ENCODE measurements around the gene SGK1. TPM values are rescaled to one million over a fixed set of nuclear protein-coding genes. Genes with fewer than 3 reads are reported as not detected.
"Not testable (repeated sequence)": the region's sequence is repeated elsewhere in the genome, so short reads cannot be mapped to it uniquely, and the experiment has no call there.

SGK1 gene
- total RNA-seq, 1 experiment from 2014 or later, result 95.2 TPM

GRCh38 chr6:134180540-134180939, 137.4 kb downstream of the SGK1 start:
- H3K9ac ChIP-seq (ENCODE audit: low read length); H3K27me3 ChIP-seq (ENCODE audit: low read length); H3K27ac ChIP-seq (ENCODE audit: low read length); CTCF ChIA-PET; H3K4me2 ChIP-seq (ENCODE audit: low read length); H3K79me2 ChIP-seq (ENCODE audit: low read length); H4K20me1 ChIP-seq (ENCODE audit: low read length); BruUV-seq (replicated peaks); intact Hi-C loops (cut with micrococcal nuclease); H3K4me3 ChIP-seq (ENCODE audit: low read length); DNase-seq; H3K36me3 ChIP-seq (ENCODE audit: low read depth, low read length); H3K9me2 ChIP-seq (replicated peaks; ENCODE audit: low read length); ATAC-seq; POLR2A ChIA-PET (ENCODE audit: unreplicated experiment); H2AFZ ChIP-seq (ENCODE audit: low read length); H3K9me3 ChIP-seq (ENCODE audit: low read length); H3K4me1 ChIP-seq (ENCODE audit: insufficient read depth, low read length); H3F3A ChIP-seq (ENCODE audit: low read length, unreplicated experiment): not testable (repeated sequence)

DNA sequence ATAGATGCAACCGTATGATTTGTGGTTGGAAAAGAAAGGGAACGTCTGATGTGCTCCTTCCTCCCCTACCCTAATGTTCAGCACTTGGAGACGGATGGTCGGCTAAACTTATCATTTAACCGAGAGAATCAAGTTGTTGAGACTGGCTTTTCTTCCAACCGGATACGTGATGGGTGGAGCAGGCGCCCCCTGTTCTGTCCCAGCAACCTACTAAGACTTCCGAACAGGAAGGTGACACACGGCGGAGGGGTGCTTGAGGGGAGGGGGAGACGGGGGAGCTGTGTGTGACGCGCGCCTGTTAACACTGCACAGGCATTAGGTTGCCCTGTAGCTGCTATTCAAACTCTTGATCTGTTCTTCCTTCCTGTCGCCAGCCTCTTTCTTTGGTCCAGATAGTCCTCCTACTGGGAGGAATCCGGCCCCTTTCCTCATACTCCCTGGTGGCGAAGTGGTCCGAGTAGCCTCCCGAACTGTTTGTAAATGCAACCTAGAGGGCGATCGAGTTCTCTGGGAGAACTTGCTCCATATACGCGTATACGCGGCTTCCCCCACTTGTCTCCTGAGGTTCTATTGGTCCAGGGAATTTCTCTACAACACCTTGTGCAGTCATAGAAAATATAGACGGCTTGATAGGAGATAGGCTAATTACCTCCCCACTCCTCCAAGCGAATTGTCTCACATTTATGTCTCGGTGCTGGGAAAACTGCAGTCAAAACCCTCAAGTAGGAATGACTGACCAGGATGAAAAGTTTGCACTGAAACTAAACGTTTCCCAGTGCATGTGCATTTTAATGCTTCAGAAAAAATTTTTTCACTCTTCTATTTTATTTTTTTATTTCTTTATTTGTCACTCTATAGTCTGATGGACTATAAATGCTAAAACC, 139.5 kb downstream of the SGK1 start:
- H4K20me1 ChIP-seq (ENCODE audit: low read length), result peaks cover 5% of the 10 kb centered on the region
- BruUV-seq (replicated peaks), result no TSS peak
- no peaks in the 10 kb centered on the region for H3K9me3 ChIP-seq (ENCODE audit: low read length)
- H3K4me3 ChIP-seq (ENCODE audit: low read length), result no peak overlapping the region
- peaks cover 7% of the 10 kb centered on the region; the same call in 1 of the 2 replicates for H3K4me1 ChIP-seq (ENCODE audit: insufficient read depth, low read length)
- peaks cover 5% of the 10 kb centered on the region for H3K36me3 ChIP-seq (ENCODE audit: low read depth, low read length)
- ChIA-PET CTCF (no interaction called here), POLR2A (ENCODE audit: unreplicated experiment) (no interaction called here)
- H3K27me3 ChIP-seq (ENCODE audit: low read length), result no peaks in the 10 kb centered on the region
- intact Hi-C loops (cut with micrococcal nuclease), result loop anchor here (10.0 kb wide), 1 partner anchor 116 kb away; no protein-coding TSS in a partner anchor
- H3K9me2 ChIP-seq (replicated peaks; ENCODE audit: low read length), result no peaks in the 10 kb centered on the region
- H3K27ac ChIP-seq (ENCODE audit: low read length), result no peak overlapping the region
- no peak overlapping the region for H3K9ac ChIP-seq (ENCODE audit: low read length)
- H3K4me2 ChIP-seq (ENCODE audit: low read length), result no peak overlapping the region
- ATAC-seq (no peak), DNase-seq (no peak)
- H3K79me2 ChIP-seq (ENCODE audit: low read length), result peaks cover 12% of the 10 kb centered on the region
- H3F3A ChIP-seq (ENCODE audit: low read length, unreplicated experiment), result no peaks in the 10 kb centered on the region
- TF ChIP-seq CTCF (conservative IDR thresholded peaks at IDR 0.05; ENCODE audit: low read depth, low read length) (no peak), EZH2phosphoT487 (IDR thresholded peaks at IDR 0.05; ENCODE audit: borderline replicate concordance, low read length) (no peak), EZH2 (IDR thresholded peaks at IDR 0.05; ENCODE audit: low read length, unreplicated experiment) (no peak)
- H2AFZ ChIP-seq (ENCODE audit: low read length), result no peak overlapping the region

- Histone ChIP-seq H3K27me3 (ENCODE audit: low read length) (no peaks in the 10 kb centered on the region), H3K36me3 (ENCODE audit: low read depth, low read length) (peaks cover 12% of the 10 kb centered on the region), H2AFZ (ENCODE audit: low read length) (no peak overlapping the region), H3K4me3 (ENCODE audit: low read length) (no peak overlapping the region), H3K4me1 (ENCODE audit: insufficient read depth, low read length) (peaks cover 7% of the 10 kb centered on the region; the same call in 1 of the 2 replicates), H3K9me2 (replicated peaks; ENCODE audit: low read length) (no peaks in the 10 kb centered on the region), H4K20me1 (ENCODE audit: low read length) (peaks cover 11% of the 10 kb centered on the region), H3K79me2 (ENCODE audit: low read length) (peaks cover 18% of the 10 kb centered on the region), H3K4me2 (ENCODE audit: low read length) (no peak overlapping the region), H3K9me3 (ENCODE audit: low read length) (no peaks in the 10 kb centered on the region), H3K27ac (ENCODE audit: low read length) (no peak overlapping the region), H3F3A (ENCODE audit: low read length, unreplicated experiment) (no peaks in the 10 kb centered on the region), H3K9ac (ENCODE audit: low read length) (no peak overlapping the region)
- ChIA-PET POLR2A (ENCODE audit: unreplicated experiment) (no interaction called here), CTCF (no interaction called here)
- no peak for TF ChIP-seq CTCF (conservative IDR thresholded peaks at IDR 0.05; ENCODE audit: low read depth, low read length)
- no peak for TF ChIP-seq EZH2 (IDR thresholded peaks at IDR 0.05; ENCODE audit: low read length, unreplicated experiment)
- TF ChIP-seq EZH2phosphoT487 (IDR thresholded peaks at IDR 0.05; ENCODE audit: borderline replicate concordance, low read length), result no peak
- no TSS peak for BruUV-seq (replicated peaks)
- intact Hi-C loops (cut with micrococcal nuclease), result loop anchor here (10.0 kb wide), 1 partner anchor 117 kb away; no protein-coding TSS in a partner anchor
- no peak for DNase-seq
- ATAC-seq, result no peak
These were observed 140.2 kb downstream of the SGK1 start for GRCh38 chr6:134177753-134178160.
